Parathyroid adenoma (tissue), 2 donors: ENCODE results near the gene HECA.

Experiments used
- H2AFZ ChIP-seq: fragments of 300-600 bp; sonication (generic); one replicate; pipeline ENCODE4 v1.7.0; 2017; ENCODE audit warnings: antibody characterized with exemption, mild to moderate bottlenecking
- H3K27ac ChIP-seq: fragments of 300-600 bp; sonication (generic); one replicate; pipeline ENCODE4 v1.7.0; 2017
- H3K27me3 ChIP-seq: fragments of 300-600 bp; sonication (generic); one replicate; pipeline ENCODE4 v1.7.0; 2017; ENCODE audit warnings: low read length; ENCODE audit not compliant: control insufficient read depth, insufficient read depth
- H3K36me3 ChIP-seq: fragments of 300-600 bp; sonication (generic); one replicate; pipeline ENCODE4 v1.7.0; 2017; ENCODE audit warnings: low read length; ENCODE audit not compliant: control insufficient read depth, insufficient read depth
- H3K4me1 ChIP-seq: fragments of 300-600 bp; sonication (generic); one replicate; pipeline ENCODE4 v1.7.0; 2017; ENCODE audit warnings: control low read depth
- H3K4me2 ChIP-seq: fragments of 300-600 bp; sonication (generic); one replicate; pipeline ENCODE4 v1.7.0; 2017; ENCODE audit warnings: low read length
- H3K4me3 ChIP-seq: fragments of 300-600 bp; sonication (generic); one replicate; pipeline ENCODE4 v1.7.0; 2017; ENCODE audit warnings: low read depth, low read length
- H3K79me2 ChIP-seq: fragments of 300-600 bp; sonication (generic); one replicate; pipeline ENCODE4 v1.7.0; 2017; ENCODE audit warnings: control low read depth
- H3K9ac ChIP-seq: fragments of 300-600 bp; sonication (generic); one replicate; pipeline ENCODE4 v1.7.0; 2017; ENCODE audit warnings: mild to moderate bottlenecking
- H3K9me3 ChIP-seq: fragments of 300-600 bp; sonication (generic); one replicate; pipeline ENCODE4 v1.7.0; 2017; ENCODE audit warnings: low read length; ENCODE audit not compliant: control insufficient read depth
- CTCF ChIP-seq: fragments of 300-600 bp; sonication (generic); IDR thresholded peaks from one replicate; pipeline ENCODE4 v1.7.0; 2017; ENCODE audit warnings: antibody characterized with exemption, mild to moderate bottlenecking
- donor health status: primary hyperparathyroidism.

Gene HECA

GRCh38 chr6:139159016-139159415 lies 24.1 kb downstream of the HECA start:
- H3K9me3 ChIP-seq = no peaks in the 10 kb centered on the region
- H3K79me2 ChIP-seq = peaks cover 40% of the 10 kb centered on the region
- no peak overlapping the region for H2AFZ ChIP-seq
- peaks cover 2% of the 10 kb centered on the region for H3K4me1 ChIP-seq
- no peak overlapping the region for H3K27ac ChIP-seq
- H3K36me3 ChIP-seq = no peaks in the 10 kb centered on the region
- H3K4me3 ChIP-seq = no peak overlapping the region
- TF ChIP-seq CTCF = no peak
- H3K9ac ChIP-seq = no peak overlapping the region
- no peak overlapping the region for H3K4me2 ChIP-seq
- H3K27me3 ChIP-seq = no peaks in the 10 kb centered on the region

GRCh38 chr6:139161169-139161568 lies 26.3 kb downstream of the HECA start:
- H3K4me1 ChIP-seq = peaks cover 2% of the 10 kb centered on the region
- peaks cover 28% of the 10 kb centered on the region for H3K79me2 ChIP-seq
- H3K36me3 ChIP-seq = no peaks in the 10 kb centered on the region
- H3K27me3 ChIP-seq = no peaks in the 10 kb centered on the region
- H3K4me2 ChIP-seq = no peak overlapping the region
- no peak overlapping the region for H3K4me3 ChIP-seq
- H2AFZ ChIP-seq = no peak overlapping the region
- TF ChIP-seq CTCF = no peak
- H3K9me3 ChIP-seq = no peaks in the 10 kb centered on the region
- no peak overlapping the region for H3K27ac ChIP-seq
- H3K9ac ChIP-seq = no peak overlapping the region

- Histone ChIP-seq H2AFZ (no peak overlapping the region), H3K27me3 (no peaks in the 10 kb centered on the region), H3K4me2 (no peak overlapping the region), H3K4me1 (peaks cover 2% of the 10 kb centered on the region), H3K79me2 (peaks cover 27% of the 10 kb centered on the region), H3K36me3 (no peaks in the 10 kb centered on the region), H3K9ac (no peak overlapping the region), H3K4me3 (no peak overlapping the region), H3K27ac (no peak overlapping the region), H3K9me3 (no peaks in the 10 kb centered on the region)
- no peak for TF ChIP-seq CTCF
Measured at GRCh38 chr6:139161817-139162284, 27.0 kb downstream of the HECA start.

- Histone ChIP-seq H3K79me2 (peaks cover 18% of the 10 kb centered on the region), H3K4me1 (peaks cover 2% of the 10 kb centered on the region)
Measured at GRCh38 chr6:139164001-139164400, 29.1 kb downstream of the HECA start.

More at GRCh38 chr6:139164001-139164400, 29.1 kb downstream of the HECA start:
- no peaks in the 10 kb centered on the region for H3K36me3 ChIP-seq
- H2AFZ ChIP-seq = no peak overlapping the region
- no peak overlapping the region for H3K27ac ChIP-seq
- no peak overlapping the region for H3K4me2 ChIP-seq
- no peaks in the 10 kb centered on the region for H3K9me3 ChIP-seq
- no peak overlapping the region for H3K4me3 ChIP-seq
- no peak for TF ChIP-seq CTCF
- no peaks in the 10 kb centered on the region for H3K27me3 ChIP-seq
- H3K9ac ChIP-seq = no peak overlapping the region
